CD14-positive monocyte (primary cell): ENCODE results near the gene LHPP. TPM values are rescaled to one million over a fixed set of nuclear protein-coding genes. Genes with fewer than 3 reads are reported as not detected.

Experiments
- DNase-seq, 3 donors: peaks; one replicate each; pipeline ENCODE4 v3.0.0-alpha.2; 2011 to 2022
- H2AFZ ChIP-seq: 2 replicates; pipeline ENCODE4 v1.6.0; 2012; ENCODE audit warnings: mild to moderate bottlenecking, low read depth, low read length, inconsistent platforms; ENCODE audit not compliant: insufficient read depth, poor library complexity, severe bottlenecking
- H3K27ac ChIP-seq, 2 donors: 1 replicate in 1 of 2; 2 replicates in 1 of 2; pipeline ENCODE4 v1.5.1; 2012 to 2013; ENCODE audit warnings: low read length in 2 of 2, control low read depth in 1 of 2, inconsistent platforms in 1 of 2, low read depth in 1 of 2, mild to moderate bottlenecking in 1 of 2
- H3K27me3 ChIP-seq, 2 donors: one replicate each; pipeline versions ENCODE4 v1.6.0 to v1.6.1; 2011 to 2013; ENCODE audit warnings: low read length in 2 of 2; ENCODE audit not compliant: control insufficient read depth in 2 of 2, insufficient read depth in 2 of 2
- H3K36me3 ChIP-seq, 2 donors: replicated peaks in 1 of 2; 1 replicate in 1 of 2; 2 replicates in 1 of 2; pipeline versions ENCODE4 v1.5.1 to v1.6.1; 2012 to 2013; ENCODE audit warnings: low read length in 2 of 2, control low read depth in 1 of 2, inconsistent platforms in 1 of 2, mild to moderate bottlenecking in 1 of 2; ENCODE audit not compliant: insufficient read depth in 2 of 2, control insufficient read depth in 1 of 2
- H3K4me1 ChIP-seq, 2 donors: 1 replicate in 1 of 2; 2 replicates in 1 of 2; pipeline versions ENCODE4 v1.5.1 to v1.6.1; 2012 to 2013; ENCODE audit warnings: low read length in 2 of 2, control low read depth in 1 of 2, inconsistent platforms in 1 of 2, mild to moderate bottlenecking in 1 of 2, moderate library complexity in 1 of 2; ENCODE audit not compliant: insufficient read depth in 2 of 2, control insufficient read depth in 1 of 2
- H3K4me2 ChIP-seq: replicated peaks from 2 replicates; pipeline ENCODE3; 2012; ENCODE audit warnings: low read length, moderate library complexity, mild to moderate bottlenecking; ENCODE audit not compliant: poor library complexity, severe bottlenecking; ENCODE audit errors: extremely low read depth
- H3K4me3 ChIP-seq, 3 experiments: fragments of 200-600 bp in 1 of 3; sonication (generic) in 1 of 3; replicated peaks in 1 of 3; 1 replicate in 2 of 3; 2 replicates in 1 of 3; pipeline ENCODE4 v1.5.1; 2011 to 2013; ENCODE audit warnings: low read length in 3 of 3, mild to moderate bottlenecking in 3 of 3, control low read depth in 2 of 3, low read depth in 2 of 3, inconsistent platforms in 1 of 3, moderate library complexity in 1 of 3
- H3K79me2 ChIP-seq: 2 replicates; pipeline ENCODE4 v1.6.0; 2012; ENCODE audit warnings: mild to moderate bottlenecking, control low read depth, inconsistent platforms, low read length, moderate library complexity; ENCODE audit not compliant: insufficient read depth
- H3K9ac ChIP-seq: 2 replicates; pipeline ENCODE4 v1.6.0; 2017; ENCODE audit warnings: low read length, mild to moderate bottlenecking; ENCODE audit not compliant: insufficient read depth, poor library complexity, severe bottlenecking
- H3K9me3 ChIP-seq, 2 donors: replicated peaks in 1 of 2; 1 replicate in 1 of 2; 2 replicates in 1 of 2; pipeline versions ENCODE4 v1.5.1 to v1.6.1; 2012 to 2013; ENCODE audit warnings: low read length in 2 of 2, control low read depth in 1 of 2; ENCODE audit not compliant: control insufficient read depth in 1 of 2, insufficient read depth in 1 of 2
- H4K20me1 ChIP-seq: 2 replicates; pipeline ENCODE4 v1.6.0; 2012; ENCODE audit warnings: mild to moderate bottlenecking, low read length, control low read depth, moderate library complexity; ENCODE audit not compliant: insufficient read depth
- H3K27ac Mint-ChIP-seq, 7 donors: one replicate each; pipeline ENCODE4 v1.8.0; 2020; ENCODE audit warnings: mild to moderate bottlenecking in 7 of 7, mixed read lengths in 7 of 7, moderate library complexity in 6 of 7, inconsistent platforms in 2 of 7
- H3K27me3 Mint-ChIP-seq, 3 donors: one replicate each; pipeline ENCODE4 v1.8.0; 2021 to 2022; ENCODE audit warnings: low read depth in 3 of 3, mild to moderate bottlenecking in 3 of 3, mixed read lengths in 3 of 3, moderate library complexity in 3 of 3, inconsistent platforms in 1 of 3
- H3K36me3 Mint-ChIP-seq, 2 donors: one replicate each; pipeline ENCODE4 v1.8.0; 2020; ENCODE audit warnings: mixed read lengths in 2 of 2, inconsistent platforms in 1 of 2, mild to moderate bottlenecking in 1 of 2
- H3K4me1 Mint-ChIP-seq: one replicate; pipeline ENCODE4 v1.8.0; 2020; ENCODE audit warnings: mild to moderate bottlenecking, mixed read lengths
- H3K4me3 Mint-ChIP-seq, 2 donors: one replicate each; pipeline ENCODE4 v1.8.0; 2020; ENCODE audit warnings: mild to moderate bottlenecking in 2 of 2, mixed read lengths in 2 of 2, moderate library complexity in 1 of 2
- H3K9me3 Mint-ChIP-seq, 7 donors: one replicate each; pipeline ENCODE4 v1.8.0; 2020 to 2022; ENCODE audit warnings: mixed read lengths in 7 of 7, mild to moderate bottlenecking in 6 of 7, moderate library complexity in 6 of 7, inconsistent platforms in 2 of 7
- WGBS: methylation state at CpG from one replicate; pipeline ENCODE4 v1.1.5; 2013; ENCODE audit warnings: missing lambda C conversion rate; ENCODE audit not compliant: insufficient coverage; 5-methylcytosine and 5-hydroxymethylcytosine counted together
- intact Hi-C, 2 donors: fragments of 100-400 bp; cut with micrococcal nuclease; formaldehyde crosslinking; loops; one replicate each; pipeline versions ENCODE4 v1.15.0 to v1.15.1; 2023
- polyA plus RNA-seq, 3 donors: library from polyadenylated mRNA; depleted of rRNA in 1 of 3; unstranded in 2 of 3; stranded (reverse) in 1 of 3; fragments of 300-500 nt in 2 of 3; fragments of >200 nt in 1 of 3; fragmentation: Illumina TruSeq in 2 of 3; gene quantifications; 1 replicate in 2 of 3; 2 replicates in 1 of 3; pipeline ENCODE4 v1.2.3, GENCODE V29; 2012 to 2021
- TF ChIP-seq, protein P1 (sequence below): fragments of 200-600 bp; IDR thresholded peaks from one replicate; pipeline ENCODE4 v1.8.0; 2022; ENCODE audit warnings: antibody characterized with exemption, mild to moderate bottlenecking

The LHPP gene
- polyA plus RNA-seq, 3 donors = 15.2 to 20.6 (median 19.5) TPM

DNA sequence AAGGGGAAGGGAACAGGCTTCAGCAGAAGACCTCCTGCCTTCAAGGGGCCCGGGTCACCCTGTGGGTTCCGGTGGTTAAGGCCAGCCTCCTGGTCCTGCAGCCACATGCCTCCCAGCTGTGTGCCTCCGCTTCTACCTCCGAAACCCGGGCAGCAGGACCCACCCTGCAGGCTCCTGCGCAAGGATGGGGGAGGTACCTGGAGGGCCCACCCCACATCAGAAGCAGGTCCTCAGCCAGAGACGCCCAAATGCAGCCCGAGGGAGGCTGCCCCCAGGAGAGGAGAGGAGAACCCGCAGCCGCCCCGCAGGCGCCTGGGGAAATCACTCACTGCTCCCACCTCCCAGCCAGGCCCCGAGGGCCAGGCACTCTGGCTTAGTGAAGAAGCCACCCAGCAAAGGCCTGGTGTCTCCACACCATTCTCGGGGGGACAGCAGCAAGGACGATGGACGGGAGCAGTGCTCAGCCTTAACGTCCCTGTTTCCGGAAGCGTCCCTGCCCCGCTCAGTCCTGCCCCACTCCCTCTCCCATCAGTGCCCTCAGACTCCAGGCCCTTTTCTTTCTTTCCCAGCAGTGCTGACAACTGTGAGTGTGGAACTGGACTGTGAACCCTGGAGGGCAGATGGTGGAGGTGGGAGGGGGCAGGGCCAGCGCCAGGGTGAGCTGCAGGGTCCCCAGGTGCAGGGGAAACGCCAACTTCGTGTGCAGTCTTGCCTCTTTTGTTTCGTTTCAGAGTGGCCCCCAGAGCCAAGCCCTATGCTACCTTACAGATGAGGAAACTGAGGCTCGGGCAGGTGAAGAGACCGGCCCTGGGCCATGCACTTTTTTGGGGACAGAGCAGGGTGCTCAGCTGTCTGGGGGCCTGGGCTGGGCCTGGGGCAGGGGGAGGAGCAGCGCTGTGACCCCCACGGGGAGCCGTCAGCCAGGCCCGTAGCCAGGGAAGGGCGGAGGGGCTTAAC lies 144.5 kb downstream of the LHPP start:
- Mint-ChIP-seq H3K4me1 (peaks cover 20% of the 10 kb centered on the region), H3K27ac (no peak overlapping the region), H3K9me3 (no peaks in the 10 kb centered on the region), H3K4me3 (no peak overlapping the region), H3K36me3 (peaks cover 4 to 7% of the 10 kb centered on the region in 2 donors), H3K27me3 (peaks cover 0 to 3% (median 2%) of the 10 kb centered on the region in 3 donors)
- Histone ChIP-seq H3K27ac (no peak overlapping the region), H3K9me3 (no peaks in the 10 kb centered on the region), H3K4me2 (no peak overlapping the region), H3K27me3 (no peaks in the 10 kb centered on the region), H2AFZ (no peak overlapping the region), H3K4me3 (no peak overlapping the region), H3K9ac (no peak overlapping the region), H3K4me1 (peaks cover 13 to 14% of the 10 kb centered on the region in 2 donors), H3K79me2 (no peaks in the 10 kb centered on the region), H4K20me1 (no peaks in the 10 kb centered on the region), H3K36me3 (no peaks in the 10 kb centered on the region)
- intact Hi-C loops = no loop called here
- WGBS = 61% methylated on average over 21 of the region's 31 CpGs
- TF ChIP-seq, protein P1, sequence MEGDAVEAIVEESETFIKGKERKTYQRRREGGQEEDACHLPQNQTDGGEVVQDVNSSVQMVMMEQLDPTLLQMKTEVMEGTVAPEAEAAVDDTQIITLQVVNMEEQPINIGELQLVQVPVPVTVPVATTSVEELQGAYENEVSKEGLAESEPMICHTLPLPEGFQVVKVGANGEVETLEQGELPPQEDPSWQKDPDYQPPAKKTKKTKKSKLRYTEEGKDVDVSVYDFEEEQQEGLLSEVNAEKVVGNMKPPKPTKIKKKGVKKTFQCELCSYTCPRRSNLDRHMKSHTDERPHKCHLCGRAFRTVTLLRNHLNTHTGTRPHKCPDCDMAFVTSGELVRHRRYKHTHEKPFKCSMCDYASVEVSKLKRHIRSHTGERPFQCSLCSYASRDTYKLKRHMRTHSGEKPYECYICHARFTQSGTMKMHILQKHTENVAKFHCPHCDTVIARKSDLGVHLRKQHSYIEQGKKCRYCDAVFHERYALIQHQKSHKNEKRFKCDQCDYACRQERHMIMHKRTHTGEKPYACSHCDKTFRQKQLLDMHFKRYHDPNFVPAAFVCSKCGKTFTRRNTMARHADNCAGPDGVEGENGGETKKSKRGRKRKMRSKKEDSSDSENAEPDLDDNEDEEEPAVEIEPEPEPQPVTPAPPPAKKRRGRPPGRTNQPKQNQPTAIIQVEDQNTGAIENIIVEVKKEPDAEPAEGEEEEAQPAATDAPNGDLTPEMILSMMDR = no peak
- no peak for DNase-seq

DNA sequence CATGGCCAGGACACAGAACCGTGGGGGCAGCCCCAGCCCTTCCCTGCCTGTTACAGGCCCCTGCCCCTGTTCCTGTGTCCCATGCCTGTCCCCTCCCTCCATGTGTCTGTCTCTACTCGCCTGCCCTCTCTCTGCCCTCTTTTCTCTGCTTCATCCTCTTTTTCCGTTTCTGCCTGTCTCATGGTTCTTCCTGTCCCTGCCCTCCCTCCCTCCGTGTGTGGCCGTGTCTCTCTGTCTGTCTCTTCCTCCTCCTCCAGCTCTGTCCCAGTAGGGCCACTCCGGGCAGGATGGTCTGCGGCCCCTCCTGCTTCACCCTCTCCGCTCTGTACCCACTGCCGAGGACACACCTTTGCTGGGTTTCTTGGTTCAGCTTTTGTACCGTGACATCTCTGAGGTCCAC lies 145.2 kb downstream of the LHPP start:
- H3K9me3 Mint-ChIP-seq = no peaks in the 10 kb centered on the region
- peaks cover 27% of the 10 kb centered on the region for H3K4me1 Mint-ChIP-seq
- H3K9ac ChIP-seq = no peak overlapping the region
- no peaks in the 10 kb centered on the region for H3K27me3 ChIP-seq
- H3K4me2 ChIP-seq = no peak overlapping the region
- H2AFZ ChIP-seq = no peak overlapping the region
- peaks cover 4 to 7% of the 10 kb centered on the region in 2 donors for H3K36me3 Mint-ChIP-seq
- peaks cover 0 to 3% (median 2%) of the 10 kb centered on the region in 3 donors for H3K27me3 Mint-ChIP-seq
- H3K4me3 Mint-ChIP-seq = peak overlapping the region in 1 of 2 donors; percentile 51
- whole genome bisulfite sequencing = 28% methylated on average over 10 of the region's 10 CpGs
- DNase-seq = no peak
- TF ChIP-seq, protein P1 = no peak
- H3K4me3 ChIP-seq = no peak overlapping the region
- no peaks in the 10 kb centered on the region for H3K9me3 ChIP-seq
- peaks cover 20 to 21% of the 10 kb centered on the region in 2 donors for H3K4me1 ChIP-seq
- peak overlapping the region in 2 of 7 donors; percentile 42 to 59 for H3K27ac Mint-ChIP-seq
- no peak overlapping the region for H3K27ac ChIP-seq
- intact Hi-C loops = no loop called here
- no peaks in the 10 kb centered on the region for H3K36me3 ChIP-seq
- H3K79me2 ChIP-seq = no peaks in the 10 kb centered on the region
- no peaks in the 10 kb centered on the region for H4K20me1 ChIP-seq
